Suprapubic skin (tissue), 4 donors: ENCODE results near the gene MAMLD1. TPM values are rescaled to one million over a fixed set of nuclear protein-coding genes. Genes with fewer than 3 reads are reported as not detected.

ENCODE experiments used
- DNase-seq, 2 donors: peaks; one replicate each; pipeline ENCODE4 v3.0.0-alpha.2; 2019; ENCODE audit warnings: low spot score in 2 of 2
- H3K27ac ChIP-seq: fragments of 200-600 bp; sonication (generic); one replicate; pipeline ENCODE4 v1.5.1; 2019
- H3K27me3 ChIP-seq: fragments of 200-600 bp; sonication (generic); one replicate; pipeline ENCODE4 v1.5.1; 2019
- H3K36me3 ChIP-seq: fragments of 200-600 bp; sonication (generic); one replicate; pipeline ENCODE4 v1.5.1; 2019
- H3K4me1 ChIP-seq: fragments of 200-600 bp; sonication (generic); one replicate; pipeline ENCODE4 v1.5.1; 2019
- H3K4me3 ChIP-seq: fragments of 200-600 bp; sonication (generic); one replicate; pipeline ENCODE4 v1.5.1; 2019; ENCODE audit warnings: mild to moderate bottlenecking
- H3K9me3 ChIP-seq: fragments of 200-600 bp; sonication (generic); one replicate; pipeline ENCODE4 v1.5.1; 2019
- EP300 ChIP-seq: sonication (generic); formaldehyde crosslinking; IDR thresholded peaks from one replicate; pipeline ENCODE4 v1.6.1; 2017; ENCODE audit warnings: antibody characterized with exemption
- POLR2A ChIP-seq, 2 donors: fragments of 450-650 bp; IDR thresholded peaks; one replicate each; pipeline ENCODE4 v1.6.1; 2017; ENCODE audit warnings: antibody characterized with exemption in 2 of 2, mild to moderate bottlenecking in 2 of 2, moderate library complexity in 2 of 2
- POLR2AphosphoS5 ChIP-seq, 3 donors: sonication (generic); formaldehyde crosslinking; IDR thresholded peaks; one replicate each; pipeline ENCODE4 v1.6.1; 2017; ENCODE audit warnings: antibody characterized with exemption in 3 of 3
- WGBS: methylation state at CpG from one replicate; pipeline ENCODE4 v1.1.5; 2018; 5-methylcytosine and 5-hydroxymethylcytosine counted together
- total RNA-seq, 4 donors: library from RNA; depleted of rRNA; stranded (reverse); fragments of >200 nt; gene quantifications; one replicate each; pipeline ENCODE4 v1.1.0, GENCODE V29; 2016
- TF ChIP-seq, protein P1 (sequence below), 2 donors: fragments of 200-600 bp in 1 of 2; fragments of 450-650 bp in 1 of 2; sonication (generic) in 1 of 2; IDR thresholded peaks; one replicate each; pipeline ENCODE4 v1.5.1; 2016 to 2019; ENCODE audit warnings: antibody characterized with exemption in 2 of 2, mild to moderate bottlenecking in 1 of 2, moderate library complexity in 1 of 2

MAMLD1 gene
- total RNA-seq, 4 donors from 2014 or later, result 0.68 to 4.5 (median 3.4) TPM

DNA sequence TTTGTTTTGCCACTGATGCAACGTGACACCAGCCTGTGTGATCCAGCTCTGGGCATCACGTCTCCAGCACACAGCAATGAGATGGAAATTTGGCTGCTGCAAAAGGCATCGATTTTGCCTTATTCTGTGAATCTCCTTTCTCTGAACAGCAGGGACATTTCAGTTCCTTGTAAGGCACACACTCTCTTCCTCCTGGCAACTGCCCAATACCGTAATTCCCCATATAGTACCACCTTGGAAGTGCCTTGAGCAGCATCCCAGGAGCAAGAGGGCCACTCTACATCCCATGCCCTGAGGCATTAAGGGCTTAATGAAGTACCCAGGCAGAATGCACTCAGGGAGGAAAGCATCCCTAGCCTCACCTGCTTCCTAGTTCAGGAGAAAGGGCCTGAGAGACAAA is 10.5 kb upstream of the MAMLD1 start:
- DNase-seq, result peak in 1 of 2 donors; percentile 15
- Histone ChIP-seq H3K4me3 (no peak overlapping the region), H3K27ac (no peak overlapping the region), H3K4me1 (no peaks in the 10 kb centered on the region), H3K9me3 (no peaks in the 10 kb centered on the region), H3K36me3 (no peaks in the 10 kb centered on the region), H3K27me3 (no peaks in the 10 kb centered on the region)
- TF ChIP-seq, protein P1, sequence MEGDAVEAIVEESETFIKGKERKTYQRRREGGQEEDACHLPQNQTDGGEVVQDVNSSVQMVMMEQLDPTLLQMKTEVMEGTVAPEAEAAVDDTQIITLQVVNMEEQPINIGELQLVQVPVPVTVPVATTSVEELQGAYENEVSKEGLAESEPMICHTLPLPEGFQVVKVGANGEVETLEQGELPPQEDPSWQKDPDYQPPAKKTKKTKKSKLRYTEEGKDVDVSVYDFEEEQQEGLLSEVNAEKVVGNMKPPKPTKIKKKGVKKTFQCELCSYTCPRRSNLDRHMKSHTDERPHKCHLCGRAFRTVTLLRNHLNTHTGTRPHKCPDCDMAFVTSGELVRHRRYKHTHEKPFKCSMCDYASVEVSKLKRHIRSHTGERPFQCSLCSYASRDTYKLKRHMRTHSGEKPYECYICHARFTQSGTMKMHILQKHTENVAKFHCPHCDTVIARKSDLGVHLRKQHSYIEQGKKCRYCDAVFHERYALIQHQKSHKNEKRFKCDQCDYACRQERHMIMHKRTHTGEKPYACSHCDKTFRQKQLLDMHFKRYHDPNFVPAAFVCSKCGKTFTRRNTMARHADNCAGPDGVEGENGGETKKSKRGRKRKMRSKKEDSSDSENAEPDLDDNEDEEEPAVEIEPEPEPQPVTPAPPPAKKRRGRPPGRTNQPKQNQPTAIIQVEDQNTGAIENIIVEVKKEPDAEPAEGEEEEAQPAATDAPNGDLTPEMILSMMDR (IDR thresholded peaks at IDR 0.05), result no peak
- TF ChIP-seq POLR2AphosphoS5 (IDR thresholded peaks at IDR 0.05), result no peak
- TF ChIP-seq EP300, result no peak
- 50% methylated on average over 4 of the region's 4 CpGs for WGBS

DNA sequence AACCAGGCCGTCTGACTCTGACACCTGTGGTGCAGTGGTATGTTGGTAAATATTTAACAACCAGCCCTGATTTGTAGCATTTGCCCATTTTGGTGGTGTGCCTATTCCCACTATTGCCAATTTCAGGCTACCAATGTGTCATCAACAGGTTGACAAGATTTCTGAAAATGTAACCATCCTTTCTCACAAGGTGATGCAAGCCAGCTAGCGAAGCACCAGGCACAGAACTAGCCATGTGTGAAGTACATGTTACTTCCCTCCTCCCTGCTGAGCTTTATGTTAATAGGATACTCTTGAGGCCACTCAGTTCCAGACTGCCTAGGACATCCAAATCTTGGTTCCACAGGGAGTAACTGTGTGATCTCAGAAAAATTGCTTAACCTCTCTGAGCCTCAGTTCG is 7.2 kb upstream of the MAMLD1 start:
- no peaks in the 10 kb centered on the region for H3K4me1 ChIP-seq
- H3K9me3 ChIP-seq, result no peaks in the 10 kb centered on the region
- WGBS, result 68% methylated on average over 3 of the region's 3 CpGs
- no peak overlapping the region for H3K27ac ChIP-seq
- H3K27me3 ChIP-seq, result no peaks in the 10 kb centered on the region
- TF ChIP-seq EP300 (no peak), POLR2AphosphoS5 (IDR thresholded peaks at IDR 0.05) (no peak), POLR2A (IDR thresholded peaks at IDR 0.05) (no peak)
- no peak for DNase-seq
- no peak overlapping the region for H3K4me3 ChIP-seq
- no peaks in the 10 kb centered on the region for H3K36me3 ChIP-seq

DNA sequence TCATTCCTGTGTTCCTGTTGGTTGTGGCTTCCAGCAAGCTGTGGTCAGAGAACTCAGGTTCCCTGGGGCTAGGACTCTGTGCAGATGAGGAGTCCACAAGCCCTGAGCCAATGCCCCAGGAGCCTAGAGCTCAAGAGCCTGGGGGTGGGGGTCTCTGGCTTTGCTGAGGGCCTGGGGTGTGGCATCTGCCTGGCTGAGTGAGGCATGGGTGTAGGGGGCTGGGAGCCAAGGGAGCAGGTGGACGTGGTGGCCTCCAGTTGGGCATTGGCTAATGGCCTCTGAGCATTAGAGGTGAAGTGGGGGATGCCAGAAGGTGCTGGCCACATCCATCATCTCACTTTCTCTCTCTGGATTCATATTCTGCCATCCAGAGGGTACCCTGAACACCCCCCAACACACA is 5.3 kb upstream of the MAMLD1 start:
- Histone ChIP-seq H3K27ac (no peak overlapping the region), H3K27me3 (no peaks in the 10 kb centered on the region), H3K9me3 (no peaks in the 10 kb centered on the region), H3K4me3 (no peak overlapping the region), H3K36me3 (no peaks in the 10 kb centered on the region), H3K4me1 (peaks cover 16% of the 10 kb centered on the region)
- DNase-seq, result no peak
- 17% methylated on average over 1 of the region's 1 CpG for WGBS
- TF ChIP-seq, protein P1 (IDR thresholded peaks at IDR 0.05), result no peak
- TF ChIP-seq POLR2AphosphoS5 (IDR thresholded peaks at IDR 0.05), result no peak

DNA sequence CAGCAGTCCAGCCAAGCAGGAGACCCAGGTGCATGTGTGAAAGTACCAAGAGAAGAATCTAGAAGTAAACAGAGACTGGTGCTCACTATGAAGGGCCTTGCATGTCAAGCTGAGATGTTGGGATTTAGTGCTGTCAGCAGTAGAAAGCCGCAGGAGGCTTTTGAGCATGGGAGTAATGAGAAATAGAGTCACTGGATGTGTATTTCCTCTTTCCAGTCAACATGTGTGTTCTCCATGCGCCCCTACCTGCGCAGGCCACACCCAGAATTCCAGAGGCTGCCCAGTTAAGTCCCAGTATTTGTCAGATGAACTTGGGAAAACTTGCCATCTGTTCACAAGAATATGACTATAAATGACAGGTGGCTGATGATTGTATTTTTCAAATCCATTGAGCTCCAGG is 4.5 kb upstream of the MAMLD1 start:
- no peaks in the 10 kb centered on the region for H3K9me3 ChIP-seq
- TF ChIP-seq POLR2A (IDR thresholded peaks at IDR 0.05) (no peak), EP300 (no peak), POLR2AphosphoS5 (IDR thresholded peaks at IDR 0.05) (no peak)
- TF ChIP-seq, protein P1 (IDR thresholded peaks at IDR 0.05), result no peak
- no peaks in the 10 kb centered on the region for H3K36me3 ChIP-seq
- no peak for DNase-seq
- WGBS, result 85% methylated on average over 3 of the region's 3 CpGs
- no peak overlapping the region for H3K27ac ChIP-seq
- peaks cover 16% of the 10 kb centered on the region for H3K4me1 ChIP-seq
- H3K27me3 ChIP-seq, result no peaks in the 10 kb centered on the region
- no peak overlapping the region for H3K4me3 ChIP-seq

DNA sequence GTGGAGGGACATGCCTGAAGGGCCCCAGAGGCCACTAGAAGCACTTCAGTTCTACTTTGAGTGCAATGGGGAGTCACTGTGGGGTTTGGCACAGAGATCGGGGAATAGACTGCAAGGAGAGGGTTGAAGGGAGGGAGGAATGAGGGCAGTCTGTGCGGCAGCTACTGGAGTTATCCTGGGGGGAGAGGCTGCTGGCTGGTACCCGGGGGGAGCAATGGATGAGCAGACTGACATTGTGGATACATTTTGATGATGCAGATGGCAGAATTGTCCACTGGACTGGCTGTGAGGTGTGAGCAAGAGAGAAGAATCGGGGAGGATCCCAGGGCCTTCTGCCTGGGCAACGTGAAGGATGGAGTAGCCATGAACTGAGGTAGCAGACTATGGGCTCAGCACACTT is 2.8 kb upstream of the MAMLD1 start:
- 82% methylated on average over 5 of the region's 5 CpGs for WGBS
- H3K4me1 ChIP-seq, result peaks cover 16% of the 10 kb centered on the region
- no peaks in the 10 kb centered on the region for H3K36me3 ChIP-seq
- H3K27ac ChIP-seq, result no peak overlapping the region
- no peak for TF ChIP-seq EP300
- TF ChIP-seq POLR2AphosphoS5 (IDR thresholded peaks at IDR 0.05), result no peak
- no peak for TF ChIP-seq POLR2A (IDR thresholded peaks at IDR 0.05)
- TF ChIP-seq, protein P1 (IDR thresholded peaks at IDR 0.05), result no peak
- H3K9me3 ChIP-seq, result no peaks in the 10 kb centered on the region
- H3K4me3 ChIP-seq, result no peak overlapping the region
- DNase-seq, result no peak
- no peaks in the 10 kb centered on the region for H3K27me3 ChIP-seq

DNA sequence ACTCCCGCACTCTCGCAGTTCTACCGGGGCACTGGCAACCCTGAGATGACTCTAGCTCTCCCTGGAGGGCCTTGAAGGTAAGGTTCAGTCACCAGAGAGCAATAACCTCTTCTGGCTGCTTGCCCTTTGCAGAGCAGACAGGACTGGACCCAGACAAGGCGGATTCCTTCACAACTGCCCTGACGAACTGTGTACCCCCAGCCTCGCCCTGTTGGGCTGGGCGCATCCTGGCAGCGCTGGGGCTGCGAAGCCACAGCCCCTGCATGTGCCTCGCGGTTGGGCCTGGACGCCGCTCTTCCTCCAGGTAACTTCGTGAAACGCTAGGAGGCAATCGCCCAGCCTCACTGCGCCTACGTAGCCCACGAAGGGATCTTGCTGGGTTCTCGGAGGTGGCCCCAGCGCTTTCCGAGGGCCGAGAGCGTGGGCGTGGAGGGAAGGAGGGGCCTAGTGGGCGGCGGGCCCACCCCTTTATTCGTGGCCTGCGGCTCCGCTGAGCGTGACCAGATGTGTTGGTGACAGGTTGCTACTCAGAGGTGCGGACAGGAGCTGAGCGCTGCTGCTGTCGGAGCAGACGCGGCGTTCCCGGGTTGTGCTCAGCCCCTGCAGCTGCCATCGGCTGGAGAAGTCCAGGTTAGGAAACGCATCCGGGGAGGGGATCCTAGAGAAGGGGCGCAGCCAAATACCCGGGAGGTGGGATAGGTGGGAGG is 1.9 kb upstream of the MAMLD1 start:
- no peak for DNase-seq
- no peaks in the 10 kb centered on the region for H3K27me3 ChIP-seq
- WGBS, result 28% methylated on average over 36 of the region's 43 CpGs

More for the DNA sequence above, 1.9 kb upstream of the MAMLD1 start:
- H3K27ac ChIP-seq, result no peak overlapping the region
- no peaks in the 10 kb centered on the region for H3K9me3 ChIP-seq
- no peaks in the 10 kb centered on the region for H3K36me3 ChIP-seq
- H3K4me3 ChIP-seq, result peak overlapping the region; percentile 64
- H3K4me1 ChIP-seq, result peaks cover 16% of the 10 kb centered on the region
- TF ChIP-seq POLR2AphosphoS5 (IDR thresholded peaks at IDR 0.05) (no peak), POLR2A (IDR thresholded peaks at IDR 0.05) (no peak), EP300 (no peak)
- TF ChIP-seq, protein P1 (IDR thresholded peaks at IDR 0.05), result no peak
